Effector memory CD4-positive, alpha-beta T cell (primary cell): ENCODE results near the gene SLC9A3.

ENCODE experiments used
- DNase-seq, 3 donors: peaks; one replicate each; pipeline ENCODE4 v3.0.0-alpha.2; 2020
- H3K27ac ChIP-seq: 2 replicates; pipeline ENCODE4 v1.7.0; 2013; ENCODE audit warnings: mild to moderate bottlenecking, low read length, moderate library complexity; ENCODE audit not compliant: insufficient read depth, poor library complexity, severe bottlenecking
- H3K27me3 ChIP-seq: replicated peaks from 2 replicates; pipeline ENCODE4 v1.7.0; 2013; ENCODE audit warnings: mild to moderate bottlenecking, low read length; ENCODE audit not compliant: insufficient read depth, control insufficient read depth, poor library complexity, severe bottlenecking
- H3K36me3 ChIP-seq: 2 replicates; pipeline ENCODE4 v1.7.0; 2013; ENCODE audit warnings: mild to moderate bottlenecking, low read length, moderate library complexity; ENCODE audit not compliant: control insufficient read depth, insufficient read depth
- H3K4me1 ChIP-seq: 2 replicates; pipeline ENCODE4 v1.7.0; 2013; ENCODE audit warnings: low read length, mild to moderate bottlenecking; ENCODE audit not compliant: control insufficient read depth, insufficient read depth, poor library complexity, severe bottlenecking
- H3K4me3 ChIP-seq: 2 replicates; pipeline ENCODE4 v1.7.0; 2013; ENCODE audit warnings: low read length, low read depth, mild to moderate bottlenecking; ENCODE audit not compliant: insufficient read depth, poor library complexity, severe bottlenecking
- H3K9me3 ChIP-seq: 2 replicates; pipeline ENCODE4 v1.7.0; 2013; ENCODE audit warnings: mild to moderate bottlenecking, low read length, moderate library complexity; ENCODE audit not compliant: control insufficient read depth

Gene SLC9A3

DNA sequence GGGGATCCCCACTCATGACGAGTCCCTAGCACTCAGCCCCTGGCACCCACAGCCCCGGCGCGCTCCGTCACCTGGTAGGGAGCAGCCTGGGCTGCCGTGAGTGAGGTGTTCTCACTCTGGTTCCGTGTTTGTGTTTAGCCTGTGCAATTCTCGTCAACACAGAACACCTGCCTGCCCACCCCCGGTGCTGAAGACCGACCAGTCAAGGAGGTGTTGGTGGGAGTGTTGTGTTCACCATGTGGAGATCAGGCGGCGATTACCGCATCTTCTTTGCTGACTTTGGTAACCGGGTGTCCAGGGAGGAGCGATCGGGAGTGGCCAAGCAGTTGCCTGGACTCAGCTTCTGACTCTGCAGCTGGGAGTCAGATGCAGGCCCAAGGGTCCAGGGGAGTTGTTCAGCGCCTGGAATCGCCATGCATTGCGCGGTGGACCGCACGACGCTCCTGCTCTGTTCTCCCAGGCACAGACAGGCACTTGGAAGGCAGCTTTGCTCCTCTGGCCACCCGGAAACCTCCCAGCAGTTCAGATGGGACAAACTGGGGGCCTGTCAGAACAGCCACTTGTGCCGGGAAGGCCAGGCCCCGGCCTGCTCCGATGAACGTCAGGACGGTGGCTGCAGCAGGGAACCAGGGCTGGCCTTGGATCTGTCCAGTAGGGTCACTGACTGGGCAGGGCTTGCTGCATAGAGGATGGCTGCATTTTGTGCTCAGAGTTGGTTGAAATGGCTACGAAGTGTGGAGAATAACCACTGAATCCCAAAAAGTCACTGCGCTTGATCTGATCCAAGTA is 53.1 kb downstream of the SLC9A3 start:
- Histone ChIP-seq H3K27ac (no peak overlapping the region), H3K36me3 (no peaks in the 10 kb centered on the region), H3K9me3 (no peaks in the 10 kb centered on the region), H3K4me3 (no peak overlapping the region), H3K4me1 (peaks cover 28% of the 10 kb centered on the region), H3K27me3 (no peaks in the 10 kb centered on the region)
- no peak for DNase-seq

GRCh38 chr5:469752-470483 is 54.3 kb downstream of the SLC9A3 start:
- peaks cover 7% of the 10 kb centered on the region for H3K36me3 ChIP-seq
- peaks cover 24% of the 10 kb centered on the region for H3K4me1 ChIP-seq
- DNase-seq: no peak
- H3K27me3 ChIP-seq: no peaks in the 10 kb centered on the region
- H3K27ac ChIP-seq: no peak overlapping the region
- no peaks in the 10 kb centered on the region for H3K9me3 ChIP-seq
- no peak overlapping the region for H3K4me3 ChIP-seq

DNA sequence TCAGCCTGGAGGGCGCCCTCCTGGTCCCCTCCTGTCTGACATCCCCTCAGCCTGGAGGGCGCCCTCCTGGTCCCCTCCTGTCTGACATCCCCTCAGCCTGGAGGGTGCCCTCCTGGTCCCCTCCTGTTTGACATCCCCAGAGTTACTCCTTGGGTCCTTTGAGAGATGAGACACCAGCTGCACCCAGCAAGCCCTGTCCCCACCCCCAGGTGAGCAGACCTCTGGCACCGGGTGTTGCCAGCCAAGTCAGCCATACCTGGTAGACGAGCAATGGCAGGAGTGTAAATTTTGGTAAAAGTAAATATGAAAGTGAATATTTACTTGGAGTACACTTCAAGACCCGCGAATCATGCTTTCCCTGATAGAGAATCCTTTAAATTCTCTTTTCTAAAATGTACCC is 55.8 kb downstream of the SLC9A3 start:
- peaks cover 28% of the 10 kb centered on the region for H3K4me1 ChIP-seq
- DNase-seq: no peak
- H3K36me3 ChIP-seq: peaks cover 7% of the 10 kb centered on the region

GRCh38 chr5:466661-467310 is 57.5 kb downstream of the SLC9A3 start:
- no peak overlapping the region for H3K4me3 ChIP-seq
- no peak overlapping the region for H3K27ac ChIP-seq
- no peaks in the 10 kb centered on the region for H3K27me3 ChIP-seq
- peaks cover 20% of the 10 kb centered on the region for H3K4me1 ChIP-seq
- H3K36me3 ChIP-seq: peaks cover 15% of the 10 kb centered on the region
- no peaks in the 10 kb centered on the region for H3K9me3 ChIP-seq
- no peak for DNase-seq

More for the DNA sequence above, 55.8 kb downstream of the SLC9A3 start:
- Histone ChIP-seq H3K4me3 (no peak overlapping the region), H3K27me3 (no peaks in the 10 kb centered on the region), H3K27ac (no peak overlapping the region), H3K9me3 (no peaks in the 10 kb centered on the region)

DNA sequence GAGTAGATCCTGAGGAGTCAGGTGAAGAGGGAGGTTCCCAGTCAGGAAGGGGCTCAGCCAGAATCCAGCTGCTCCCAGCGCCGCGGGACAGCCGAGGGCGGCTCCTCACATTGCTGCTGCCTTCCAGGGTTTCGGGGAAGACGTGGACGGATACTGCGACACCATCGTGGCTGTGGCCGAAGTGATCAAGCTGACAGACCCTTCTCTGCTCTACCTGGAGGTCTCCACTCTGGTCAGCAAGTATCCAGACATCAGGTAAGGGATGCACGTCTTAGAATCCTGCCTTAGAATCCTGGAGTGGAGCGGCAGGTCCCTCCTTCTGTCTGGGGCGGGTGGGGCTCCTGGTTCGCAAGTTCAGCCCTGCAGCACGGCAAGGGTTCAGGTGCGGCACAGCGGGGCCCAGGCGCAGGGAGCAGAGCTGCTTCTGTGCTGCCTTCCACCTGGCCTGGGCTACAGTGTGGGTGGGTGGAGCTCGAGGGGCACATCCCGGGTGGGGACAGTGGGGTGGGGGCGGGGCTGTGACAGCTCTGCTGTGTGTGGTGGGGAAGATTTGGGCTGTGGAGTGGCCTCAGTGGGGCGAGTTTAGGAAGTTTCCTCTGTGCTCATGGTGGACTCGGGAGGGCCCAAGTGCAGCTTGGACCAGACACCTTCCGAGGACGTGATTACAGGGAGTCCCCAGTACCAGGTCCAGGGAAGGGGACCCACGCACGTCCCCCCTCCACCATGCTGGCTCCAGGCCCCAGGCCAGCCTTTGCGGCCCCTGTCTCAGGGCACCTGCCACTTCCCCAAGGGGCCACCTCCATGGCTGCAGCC is 58.5 kb downstream of the SLC9A3 start:
- Histone ChIP-seq H3K27me3 (no peaks in the 10 kb centered on the region), H3K36me3 (peaks cover 18% of the 10 kb centered on the region), H3K4me3 (no peak overlapping the region), H3K27ac (no peak overlapping the region), H3K9me3 (no peaks in the 10 kb centered on the region), H3K4me1 (peaks cover 11% of the 10 kb centered on the region)
- no peak for DNase-seq

DNA sequence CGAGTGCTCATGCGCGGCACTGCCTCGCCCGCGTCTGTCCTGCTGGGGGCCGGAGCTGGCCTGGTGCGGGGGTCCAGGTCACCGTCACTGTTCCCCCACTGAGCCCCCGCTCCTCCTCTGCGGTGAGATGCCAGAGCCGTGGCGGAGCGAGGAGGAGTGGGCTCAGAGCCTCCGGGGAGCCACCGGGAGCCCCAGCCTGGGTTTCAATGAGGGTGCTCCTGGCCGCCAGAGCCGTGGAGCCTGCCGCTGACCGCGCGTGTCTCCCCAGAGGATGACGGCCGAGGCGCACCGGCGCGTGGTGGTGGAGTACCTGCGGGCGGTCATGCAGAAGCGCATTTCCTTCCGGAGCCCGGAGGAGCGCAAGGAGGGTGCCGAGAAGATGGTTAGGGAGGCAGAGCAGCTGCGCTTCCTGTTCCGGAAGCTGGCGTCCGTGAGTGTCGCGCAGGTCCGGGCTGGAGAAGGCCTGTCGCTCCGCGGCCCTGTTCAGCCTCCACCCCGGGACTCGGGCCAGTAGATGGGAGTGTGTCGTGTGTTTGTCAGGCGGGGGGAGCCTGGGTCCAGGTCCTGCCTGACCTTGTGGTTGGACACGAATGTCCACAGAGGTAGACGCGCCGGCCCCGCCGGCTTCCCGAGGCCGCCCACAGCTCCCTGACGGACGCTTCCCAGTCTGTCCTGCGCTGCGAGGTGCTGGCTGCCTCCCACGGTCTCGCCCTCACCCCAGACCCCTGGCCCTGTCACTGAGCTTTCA is 59.2 kb downstream of the SLC9A3 start:
- Histone ChIP-seq H3K36me3 (peaks cover 25% of the 10 kb centered on the region), H3K4me3 (no peak overlapping the region), H3K4me1 (peaks cover 9% of the 10 kb centered on the region), H3K27ac (no peak overlapping the region), H3K27me3 (no peaks in the 10 kb centered on the region), H3K9me3 (no peaks in the 10 kb centered on the region)
- no peak for DNase-seq

DNA sequence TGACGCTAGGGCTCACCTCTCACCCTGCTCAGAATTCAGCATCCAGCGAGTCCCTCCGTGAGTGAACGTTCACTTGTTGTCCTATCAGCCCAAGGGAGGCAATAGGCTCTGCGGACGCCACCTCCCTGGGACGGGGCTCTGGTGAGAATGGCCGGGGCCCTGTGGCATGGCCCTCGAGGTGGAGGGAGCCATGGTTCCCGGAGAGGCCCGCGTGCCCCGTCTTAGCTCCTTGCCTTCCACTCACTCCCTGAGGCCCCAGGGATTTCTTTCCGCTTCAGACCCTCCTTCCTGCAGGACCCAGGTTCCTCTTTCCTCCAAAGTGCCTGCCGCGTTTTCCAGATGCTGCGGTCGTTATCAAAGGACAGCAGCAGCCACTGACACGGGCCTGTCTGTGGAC is 59.8 kb downstream of the SLC9A3 start:
- Histone ChIP-seq H3K27ac (peak overlapping the region; percentile 59), H3K27me3 (no peaks in the 10 kb centered on the region), H3K9me3 (no peaks in the 10 kb centered on the region), H3K36me3 (peaks cover 31% of the 10 kb centered on the region), H3K4me3 (no peak overlapping the region), H3K4me1 (peaks cover 9% of the 10 kb centered on the region)
- no peak for DNase-seq

DNA sequence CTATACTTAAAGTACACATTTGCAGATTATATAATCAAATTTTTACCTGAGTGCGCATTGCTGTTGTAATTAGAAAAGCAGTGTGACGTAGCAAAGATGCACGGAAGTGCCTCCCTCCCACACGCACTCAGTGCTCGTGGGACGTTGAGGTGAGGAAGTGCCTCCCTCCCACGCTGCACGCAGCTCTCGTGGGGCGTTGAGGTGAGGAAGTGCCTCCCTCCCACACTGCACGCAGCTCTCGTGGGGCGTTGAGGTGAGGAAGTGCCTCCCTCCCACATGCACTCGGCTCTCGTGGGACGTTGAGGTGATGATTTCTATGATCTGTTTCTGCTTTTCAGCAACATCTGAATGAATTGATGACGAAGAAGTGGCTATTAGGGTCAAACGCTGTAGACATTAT is 60.3 kb downstream of the SLC9A3 start:
- Histone ChIP-seq H3K27ac (peak overlapping the region; percentile 59), H3K36me3 (peaks cover 33% of the 10 kb centered on the region), H3K4me1 (peaks cover 9% of the 10 kb centered on the region), H3K4me3 (no peak overlapping the region), H3K9me3 (no peaks in the 10 kb centered on the region), H3K27me3 (no peaks in the 10 kb centered on the region)
- peak; percentile 60 to 71 (median 66) for DNase-seq

DNA sequence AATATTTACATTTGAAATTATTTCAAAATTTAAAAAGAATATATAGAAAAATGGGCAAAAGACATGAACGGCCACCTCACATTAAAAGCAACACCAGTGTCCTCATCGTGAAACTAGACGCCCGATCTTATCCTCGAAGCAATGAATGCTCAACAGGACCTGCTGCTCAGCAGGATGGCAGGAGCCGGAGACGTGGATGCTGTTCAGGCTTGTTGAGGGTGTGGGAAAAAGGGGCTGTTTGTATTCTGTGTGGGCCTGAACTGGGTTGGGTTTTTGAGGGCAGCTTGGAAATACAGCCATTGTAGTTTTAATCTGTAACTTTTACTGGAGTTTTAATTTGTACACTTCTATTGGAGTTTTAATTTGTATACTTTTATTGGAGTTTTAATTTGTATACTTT is 60.9 kb downstream of the SLC9A3 start:
- peaks cover 38% of the 10 kb centered on the region for H3K36me3 ChIP-seq
- peaks cover 9% of the 10 kb centered on the region for H3K4me1 ChIP-seq
- peak overlapping the region; percentile 59 for H3K27ac ChIP-seq
- H3K27me3 ChIP-seq: no peaks in the 10 kb centered on the region
- no peak for DNase-seq
- no peaks in the 10 kb centered on the region for H3K9me3 ChIP-seq
- H3K4me3 ChIP-seq: no peak overlapping the region
